ENCODE results near the gene HNRNPR.
A peak's percentile ranks its signal among the peaks of the same experiment; 100 is the strongest.
"Not testable (repeated sequence)": the region's sequence is repeated elsewhere in the genome, so short reads cannot be mapped to it uniquely, and the experiment has no call there.

Gene HNRNPR

GRCh38 chr1:23344111-23344986 lies at the start of gene HNRNPR:
Gene HNRNPR (minus strand): TSS chr1:23344284. CDS start chr1:23341008, 3,276 bp downstream.
- DNase-seq (ENCODE audit: extremely low spot score, insufficient read length, low read depth): peak; percentile 98
- FAIRE-seq: peak; percentile 96

DNA sequence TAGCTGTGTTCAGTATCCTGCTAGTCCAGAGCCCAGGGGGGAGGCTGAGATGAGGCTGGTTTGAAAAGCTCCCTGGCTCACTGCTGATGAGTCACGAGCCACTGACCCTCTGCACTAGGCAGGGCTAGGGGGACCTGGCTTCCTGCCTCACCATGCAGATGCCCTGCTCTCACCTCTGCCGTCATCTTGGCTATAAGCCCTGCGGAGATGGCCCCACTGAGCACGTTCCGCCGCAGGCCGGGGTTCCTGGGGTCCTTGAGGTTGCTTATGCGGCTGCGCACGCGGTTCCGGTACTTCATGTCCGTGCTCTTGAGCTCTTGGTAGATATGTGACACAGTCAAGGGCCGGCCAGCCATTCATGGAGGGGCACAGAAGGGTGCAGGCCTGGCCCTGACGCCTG lies 49.6 kb upstream of the HNRNPR start:
- FAIRE-seq (no peak), DNase-seq (ENCODE audit: extremely low spot score, insufficient read length, low read depth) (no peak)

DNA sequence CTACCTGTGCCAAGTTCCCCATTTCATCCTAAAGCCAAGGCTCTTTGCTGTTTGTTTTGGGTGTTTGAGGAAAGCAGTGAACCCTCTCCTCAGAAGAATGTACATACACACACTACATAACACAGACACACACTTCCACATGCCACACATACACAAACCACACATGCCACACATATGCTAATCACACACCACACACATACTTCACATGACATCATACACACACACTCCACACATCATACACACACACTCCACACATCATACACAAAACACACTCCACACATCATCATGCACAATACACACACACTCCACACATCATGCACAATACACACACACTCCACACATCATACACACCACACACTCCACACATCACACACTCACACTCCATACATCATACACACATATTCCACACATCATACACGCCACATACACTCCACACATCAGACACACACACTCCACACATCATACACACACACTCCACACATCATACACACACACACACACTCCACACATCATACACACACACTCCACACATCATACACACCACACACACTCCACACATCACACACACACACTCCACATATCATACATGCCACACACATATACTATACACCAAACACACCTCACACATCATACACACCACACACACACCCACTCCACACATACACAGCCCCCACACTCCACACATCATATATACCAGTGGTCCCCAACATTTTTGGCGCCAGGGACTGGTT lies 48.2 kb upstream of the HNRNPR start:
- peak; percentile 64 for FAIRE-seq

DNA sequence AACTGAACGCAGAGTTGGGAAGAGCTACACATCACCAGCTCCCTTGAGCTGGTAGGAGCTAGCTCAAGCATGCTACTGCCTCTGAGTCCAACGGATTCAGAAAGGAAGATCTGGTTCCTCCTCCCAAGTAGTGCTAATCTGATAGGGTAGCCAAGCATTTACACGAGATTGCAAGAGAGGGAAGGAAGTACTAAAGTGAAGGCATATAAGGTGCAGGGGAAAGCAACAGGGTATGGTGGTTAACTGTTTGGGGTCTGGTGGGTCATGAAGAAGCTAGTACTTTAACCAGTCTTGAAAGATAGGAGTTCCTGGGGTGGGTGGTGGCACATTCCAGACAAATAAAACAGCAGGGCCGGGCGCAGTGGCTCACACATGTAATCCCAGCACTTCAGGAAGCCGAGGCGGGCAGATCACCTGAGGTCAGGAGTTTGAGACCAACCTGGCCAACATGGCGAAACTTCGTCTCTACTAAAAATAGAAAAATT lies 45.8 kb upstream of the HNRNPR start:
- no peak for DNase-seq (ENCODE audit: extremely low spot score, insufficient read length, low read depth)
- no peak for FAIRE-seq

More for the DNA sequence above, 48.2 kb upstream of the HNRNPR start:
- no peak for DNase-seq (ENCODE audit: extremely low spot score, insufficient read length, low read depth)

GRCh38 chr1:23387494-23387893 lies 43.4 kb upstream of the HNRNPR start:
- FAIRE-seq (no peak), DNase-seq (ENCODE audit: extremely low spot score, insufficient read length, low read depth) (no peak)

DNA sequence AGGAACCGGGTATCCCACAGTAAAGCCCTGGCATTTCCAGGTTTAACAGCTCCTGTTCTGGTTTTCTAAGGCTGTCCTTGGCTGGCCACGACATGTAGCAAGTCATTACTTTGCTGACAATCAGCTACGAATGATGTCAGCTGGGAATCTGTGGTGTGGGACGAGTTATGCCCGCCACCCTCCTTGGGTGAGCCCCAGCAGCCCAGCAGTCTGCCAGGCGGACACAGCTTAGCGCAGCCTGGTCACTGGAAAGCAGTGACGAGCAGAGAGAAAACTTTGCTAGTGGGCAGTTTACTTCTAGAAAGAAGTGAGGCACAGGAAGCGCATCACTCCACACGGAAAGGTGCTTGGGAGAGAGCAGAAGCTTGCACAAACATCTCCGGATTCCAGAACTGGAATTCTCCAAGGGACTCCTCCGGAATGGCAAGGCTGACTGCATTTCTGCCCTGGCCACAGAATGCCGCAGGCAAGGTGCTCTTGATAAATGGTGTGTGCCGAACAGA lies 41.1 kb upstream of the HNRNPR start:
- DNase-seq (ENCODE audit: extremely low spot score, insufficient read length, low read depth): no peak
- FAIRE-seq: no peak

DNA sequence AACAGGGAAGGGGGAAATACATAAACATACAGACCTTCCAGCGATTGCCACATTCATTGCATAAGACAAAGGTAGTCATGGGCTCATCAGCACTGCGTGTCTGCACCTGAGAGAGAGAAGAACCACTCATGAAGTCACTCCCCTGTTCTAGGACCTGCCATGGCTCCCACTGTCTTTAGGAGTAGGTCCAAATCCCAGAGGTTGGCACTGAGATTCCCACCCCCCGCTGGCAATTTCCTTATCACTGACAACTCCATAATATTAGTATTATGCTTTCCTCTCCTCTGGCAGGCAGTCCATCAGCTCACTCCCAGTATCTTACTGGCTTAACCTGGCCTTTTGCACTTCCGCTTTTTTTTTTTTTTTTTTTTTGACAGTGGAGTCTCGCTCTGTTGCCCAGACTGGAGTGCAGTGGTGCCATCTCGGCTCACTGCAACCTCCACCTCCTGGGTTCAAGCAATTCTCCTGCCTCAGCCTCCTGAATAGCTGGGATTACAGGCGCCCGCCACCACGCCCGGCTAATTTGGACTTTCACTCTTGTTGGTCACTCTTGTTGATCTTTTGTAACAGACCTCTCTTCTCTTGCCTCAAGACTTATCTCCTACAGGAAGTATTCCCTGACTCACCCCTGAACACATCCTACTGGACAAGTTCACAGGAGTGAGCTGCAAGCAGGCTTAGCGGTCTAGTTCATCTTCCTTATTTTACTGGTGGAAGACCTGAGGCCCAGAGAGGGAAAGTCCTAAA lies 40.4 kb upstream of the HNRNPR start:
- FAIRE-seq (no peak), DNase-seq (ENCODE audit: extremely low spot score, insufficient read length, low read depth) (no peak)

GRCh38 chr1:23383577-23384311 lies 39.7 kb upstream of the HNRNPR start:
- DNase-seq (ENCODE audit: extremely low spot score, insufficient read length, low read depth): no peak
- no peak for FAIRE-seq

DNA sequence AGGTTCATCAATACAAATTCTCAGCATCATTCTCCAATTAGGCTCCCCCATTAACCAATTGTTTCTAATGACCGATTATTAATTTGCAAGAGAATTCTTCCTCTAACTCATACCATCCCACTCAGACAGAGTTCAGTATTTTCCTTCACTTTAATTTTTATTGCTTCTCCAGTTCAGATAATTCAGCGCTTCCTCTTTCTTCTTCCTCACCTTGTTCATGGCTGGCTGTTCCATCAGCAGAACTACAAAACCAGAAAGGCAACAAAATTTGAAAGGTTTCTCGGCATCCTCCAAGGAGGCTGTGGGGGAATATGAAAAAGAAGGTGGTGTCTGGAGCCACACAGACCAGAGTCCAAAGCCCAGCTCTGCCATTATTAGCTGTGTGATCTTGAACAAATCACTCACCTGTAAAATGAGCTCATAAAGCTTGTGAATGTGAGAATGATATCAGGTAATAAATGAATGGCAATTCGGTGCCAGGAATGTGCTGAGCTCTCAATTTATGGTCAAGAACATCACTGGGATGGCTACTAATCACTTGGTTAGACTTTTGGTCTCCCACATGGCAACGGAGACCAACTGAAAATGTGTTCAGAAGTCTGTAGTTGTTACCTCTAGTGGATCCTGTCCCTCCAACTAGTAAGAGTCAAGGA lies 37.3 kb upstream of the HNRNPR start:
- no peak for FAIRE-seq
- no peak for DNase-seq (ENCODE audit: extremely low spot score, insufficient read length, low read depth)

DNA sequence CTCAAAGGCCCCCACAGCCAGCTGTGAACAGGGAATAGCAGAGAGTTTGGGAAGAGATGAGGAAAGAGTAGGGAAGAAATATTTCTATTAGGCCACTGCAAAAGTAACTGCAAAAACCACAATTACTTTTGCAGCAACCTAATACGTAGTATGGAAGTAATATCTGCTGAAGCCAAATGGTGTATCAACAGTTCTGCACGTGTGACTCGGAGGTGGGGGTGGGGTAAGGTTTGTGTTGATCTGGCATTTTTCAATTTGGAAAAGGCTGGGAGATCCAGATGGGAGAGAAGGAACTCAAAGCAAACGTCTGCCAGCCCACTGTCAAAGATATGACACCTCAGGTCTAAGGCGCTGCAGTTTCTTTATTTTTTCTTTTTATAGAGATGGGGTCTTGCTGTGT lies 36.6 kb upstream of the HNRNPR start:
- no peak for FAIRE-seq
- no peak for DNase-seq (ENCODE audit: extremely low spot score, insufficient read length, low read depth)

GRCh38 chr1:23380236-23380635 lies 36.2 kb upstream of the HNRNPR start:
- FAIRE-seq; DNase-seq (ENCODE audit: extremely low spot score, insufficient read length, low read depth): not testable (repeated sequence)

GRCh38 chr1:23376890-23377811 lies 33.1 kb upstream of the HNRNPR start:
- FAIRE-seq: no peak
- no peak for DNase-seq (ENCODE audit: extremely low spot score, insufficient read length, low read depth)

DNA sequence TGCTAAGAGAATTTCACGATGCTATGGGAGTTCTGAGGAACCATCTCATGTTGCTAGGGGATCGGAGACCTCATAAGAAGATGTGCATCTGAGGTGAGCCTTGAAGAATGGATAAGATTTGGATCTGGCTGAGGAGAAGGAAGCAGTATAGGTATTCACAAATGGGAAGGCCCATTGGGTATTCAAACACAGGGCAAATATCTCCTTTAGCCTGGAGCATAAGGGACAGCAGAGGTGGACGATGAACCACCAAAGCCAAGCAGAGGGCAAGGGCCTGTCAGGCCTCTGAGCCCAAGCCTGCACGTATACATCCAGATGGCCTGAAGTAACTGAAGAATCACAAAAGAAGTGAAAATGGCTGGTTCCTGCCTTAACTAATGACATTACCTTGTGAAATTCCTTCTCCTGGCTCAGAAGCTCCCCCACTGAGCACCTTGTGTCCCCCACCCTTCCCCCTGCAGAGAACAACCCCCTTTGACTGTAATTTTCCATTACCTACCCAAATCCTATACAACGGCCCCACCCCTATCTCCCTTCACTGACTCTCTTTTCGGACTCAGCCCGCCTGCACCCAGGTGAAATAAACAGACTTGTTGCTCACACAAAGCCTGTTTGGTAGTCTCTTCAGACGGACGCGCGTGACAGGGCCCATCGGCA lies 30.1 kb upstream of the HNRNPR start:
- not testable (repeated sequence) for FAIRE-seq

DNA sequence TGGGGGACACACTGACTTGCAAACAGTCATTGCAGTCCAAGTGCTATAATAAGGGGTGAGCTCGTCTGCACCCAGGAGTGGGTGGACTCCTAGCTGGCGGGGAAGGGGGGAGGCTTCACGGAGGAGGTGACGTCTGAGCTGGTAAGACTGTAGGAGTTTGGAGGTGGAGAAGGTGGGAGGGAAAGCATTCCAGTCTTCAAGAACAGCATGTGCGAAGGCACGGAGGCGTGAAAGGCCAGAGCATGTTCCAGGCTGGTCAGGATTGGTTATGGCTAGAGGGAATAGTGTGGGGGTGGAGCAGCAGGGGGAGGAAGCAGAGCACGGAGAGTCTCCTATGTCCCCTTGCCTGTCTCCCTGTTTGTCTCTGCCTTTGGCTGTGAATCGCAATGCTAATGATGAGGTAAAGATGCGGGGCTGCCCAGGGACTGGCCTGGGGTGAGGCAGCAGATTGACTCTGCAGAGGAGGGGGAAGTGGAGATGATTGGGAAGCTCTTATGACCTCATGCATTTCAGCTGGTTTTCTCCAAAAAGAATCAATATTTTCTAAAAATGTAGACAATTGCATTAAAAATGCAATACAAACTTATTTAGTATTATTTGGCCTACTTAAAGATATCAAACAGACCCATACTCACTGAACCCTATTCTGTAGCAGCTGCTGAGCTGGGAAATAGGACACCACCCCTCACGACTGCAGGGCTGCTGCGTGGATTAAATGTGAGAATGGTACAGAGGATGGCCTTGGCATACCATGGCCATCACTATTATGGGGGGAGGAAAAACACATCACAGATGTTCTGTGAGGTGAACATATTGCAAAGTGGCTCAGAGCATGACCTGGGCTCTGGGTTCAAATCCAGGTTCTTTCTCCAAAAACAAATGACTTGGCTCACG lies 28.1 kb upstream of the HNRNPR start:
- DNase-seq (ENCODE audit: extremely low spot score, insufficient read length, low read depth) (no peak), FAIRE-seq (no peak)

More for the DNA sequence above, 30.1 kb upstream of the HNRNPR start:
- DNase-seq (ENCODE audit: extremely low spot score, insufficient read length, low read depth): not testable (repeated sequence)

DNA sequence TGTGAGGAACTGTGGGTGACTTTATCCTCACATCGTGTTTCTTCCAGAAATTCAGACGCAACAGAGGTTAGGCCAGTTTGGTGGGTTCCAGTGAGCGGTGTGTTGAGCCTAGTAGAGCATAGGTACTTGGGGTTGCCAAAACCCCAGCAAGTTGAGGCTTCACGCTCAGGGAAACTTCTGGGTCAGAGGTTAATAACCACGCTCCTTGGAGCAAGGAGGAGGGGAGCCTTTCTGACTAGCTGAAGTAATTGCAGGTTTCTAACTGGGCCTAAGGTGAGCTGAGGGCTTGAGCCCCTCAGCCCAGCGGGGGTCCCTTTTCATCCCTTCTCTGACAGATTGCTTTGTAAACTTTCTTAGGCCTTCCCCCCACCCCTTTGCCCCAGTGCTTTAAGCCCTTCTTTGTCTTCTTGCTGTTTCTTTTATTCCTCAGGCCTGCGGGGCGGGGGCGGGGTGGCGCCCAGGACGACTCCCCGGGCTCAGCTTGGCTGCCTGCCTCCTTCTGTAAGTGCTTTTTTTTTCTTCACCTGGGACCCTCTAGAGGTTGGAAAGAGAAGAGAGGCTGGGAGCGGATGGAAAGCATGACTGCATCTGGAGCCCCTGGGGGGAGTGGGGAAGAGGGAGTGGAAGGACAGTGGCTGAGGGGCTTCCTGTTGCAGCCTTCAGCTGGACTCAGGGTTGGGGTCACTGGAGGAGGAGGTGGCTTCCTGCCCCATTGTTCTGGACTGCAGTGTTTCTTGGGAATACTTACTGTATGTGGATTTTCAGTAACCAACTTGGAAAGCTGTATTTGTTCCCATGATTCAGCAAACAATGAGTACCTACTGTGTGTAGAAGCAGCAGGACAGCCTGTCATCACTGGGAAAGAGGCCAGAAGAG lies 26.9 kb upstream of the HNRNPR start:
- FAIRE-seq: no peak
- DNase-seq (ENCODE audit: extremely low spot score, insufficient read length, low read depth): no peak

DNA sequence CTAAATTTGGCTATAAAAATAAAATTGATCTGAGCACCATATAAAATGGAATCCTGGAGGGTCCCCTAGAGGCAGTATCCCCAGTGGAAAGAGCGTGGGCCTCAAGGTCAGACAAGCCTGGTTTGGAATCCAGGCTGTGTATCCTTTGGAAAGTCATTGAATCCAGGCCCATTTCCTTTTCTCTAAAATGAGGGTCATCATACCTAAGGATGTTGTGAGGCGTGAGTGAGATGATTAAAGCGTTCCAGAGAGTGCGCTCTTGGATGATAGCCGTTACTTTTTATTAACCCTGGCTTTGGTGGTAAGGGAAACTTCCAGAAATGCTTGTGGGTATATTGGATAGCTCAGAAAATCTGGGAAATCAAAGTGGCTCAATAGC lies 26.2 kb upstream of the HNRNPR start:
- FAIRE-seq: no peak
- DNase-seq (ENCODE audit: extremely low spot score, insufficient read length, low read depth): no peak

All from GM18507 (cell line).